ENCODE data around the gene IQCM. TPM values are rescaled to one million over a fixed set of nuclear protein-coding genes. Genes with fewer than 3 reads are reported as not detected.

IQCM gene
- total RNA-seq, 1 donor from 2014 or later: not detected

GRCh38 chr4:149631629-149632028, 184.0 kb downstream of the IQCM start:
- Mint-ChIP-seq H3K4me1 (ENCODE audit: unreplicated experiment) (no peaks in the 10 kb centered on the region), H3K9me3 (ENCODE audit: unreplicated experiment) (no peaks in the 10 kb centered on the region), H3K36me3 (ENCODE audit: unreplicated experiment) (no peaks in the 10 kb centered on the region), H3K27me3 (ENCODE audit: unreplicated experiment) (peaks cover 3% of the 10 kb centered on the region), H3K27ac (ENCODE audit: unreplicated experiment) (no peak overlapping the region), H3K4me3 (ENCODE audit: unreplicated experiment) (no peak overlapping the region)
- no peak for TF ChIP-seq CTCF (IDR thresholded peaks at IDR 0.05)
- no peak for DNase-seq (ENCODE audit: extremely low spot score, unreplicated experiment)

- Mint-ChIP-seq H3K36me3 (ENCODE audit: unreplicated experiment) (no peaks in the 10 kb centered on the region), H3K4me1 (ENCODE audit: unreplicated experiment) (no peaks in the 10 kb centered on the region), H3K4me3 (ENCODE audit: unreplicated experiment) (no peak overlapping the region), H3K27me3 (ENCODE audit: unreplicated experiment) (peaks cover 3% of the 10 kb centered on the region), H3K9me3 (ENCODE audit: unreplicated experiment) (no peaks in the 10 kb centered on the region), H3K27ac (ENCODE audit: unreplicated experiment) (no peak overlapping the region)
- DNase-seq (ENCODE audit: extremely low spot score, unreplicated experiment): no peak
- no peak for TF ChIP-seq CTCF (IDR thresholded peaks at IDR 0.05)
Measured at GRCh38 chr4:149630064-149630463, 185.6 kb downstream of the IQCM start.

- DNase-seq (ENCODE audit: extremely low spot score, unreplicated experiment): no peak
- Mint-ChIP-seq H3K36me3 (ENCODE audit: unreplicated experiment) (no peaks in the 10 kb centered on the region), H3K4me1 (ENCODE audit: unreplicated experiment) (no peaks in the 10 kb centered on the region), H3K27ac (ENCODE audit: unreplicated experiment) (no peak overlapping the region), H3K9me3 (ENCODE audit: unreplicated experiment) (no peaks in the 10 kb centered on the region), H3K4me3 (ENCODE audit: unreplicated experiment) (no peak overlapping the region), H3K27me3 (ENCODE audit: unreplicated experiment) (peaks cover 5% of the 10 kb centered on the region)
- no peak for TF ChIP-seq CTCF (IDR thresholded peaks at IDR 0.05)
Measured at GRCh38 chr4:149605601-149606378, 209.9 kb downstream of the IQCM start.

- H3K4me1 Mint-ChIP-seq (ENCODE audit: unreplicated experiment): no peaks in the 10 kb centered on the region
- no peak overlapping the region for H3K4me3 Mint-ChIP-seq (ENCODE audit: unreplicated experiment)
- no peak overlapping the region for H3K27ac Mint-ChIP-seq (ENCODE audit: unreplicated experiment)
- no peak for TF ChIP-seq CTCF (IDR thresholded peaks at IDR 0.05)
- H3K27me3 Mint-ChIP-seq (ENCODE audit: unreplicated experiment): peaks cover 7% of the 10 kb centered on the region
- no peaks in the 10 kb centered on the region for H3K36me3 Mint-ChIP-seq (ENCODE audit: unreplicated experiment)
- H3K9me3 Mint-ChIP-seq (ENCODE audit: unreplicated experiment): no peaks in the 10 kb centered on the region
- DNase-seq (ENCODE audit: extremely low spot score, unreplicated experiment): no peak
Measured at GRCh38 chr4:149604827-149605226, 210.8 kb downstream of the IQCM start.

GRCh38 chr4:149595500-149595899, 220.1 kb downstream of the IQCM start:
- no peak overlapping the region for H3K4me3 Mint-ChIP-seq (ENCODE audit: unreplicated experiment)
- TF ChIP-seq CTCF (IDR thresholded peaks at IDR 0.05): no peak
- H3K9me3 Mint-ChIP-seq (ENCODE audit: unreplicated experiment): peaks cover 4% of the 10 kb centered on the region
- H3K4me1 Mint-ChIP-seq (ENCODE audit: unreplicated experiment): no peaks in the 10 kb centered on the region
- H3K27me3 Mint-ChIP-seq (ENCODE audit: unreplicated experiment): peaks cover 1% of the 10 kb centered on the region
- no peak for DNase-seq (ENCODE audit: extremely low spot score, unreplicated experiment)
- H3K36me3 Mint-ChIP-seq (ENCODE audit: unreplicated experiment): no peaks in the 10 kb centered on the region
- H3K27ac Mint-ChIP-seq (ENCODE audit: unreplicated experiment): no peak overlapping the region

All from osteocyte (in vitro differentiated cells).